ENCODE measurements around the gene CYTH1. TPM values are rescaled to one million over a fixed set of nuclear protein-coding genes. Genes with fewer than 3 reads are reported as not detected.

The CYTH1 gene
- total RNA-seq, 1 experiment from 2014 or later = 34.3 TPM

DNA sequence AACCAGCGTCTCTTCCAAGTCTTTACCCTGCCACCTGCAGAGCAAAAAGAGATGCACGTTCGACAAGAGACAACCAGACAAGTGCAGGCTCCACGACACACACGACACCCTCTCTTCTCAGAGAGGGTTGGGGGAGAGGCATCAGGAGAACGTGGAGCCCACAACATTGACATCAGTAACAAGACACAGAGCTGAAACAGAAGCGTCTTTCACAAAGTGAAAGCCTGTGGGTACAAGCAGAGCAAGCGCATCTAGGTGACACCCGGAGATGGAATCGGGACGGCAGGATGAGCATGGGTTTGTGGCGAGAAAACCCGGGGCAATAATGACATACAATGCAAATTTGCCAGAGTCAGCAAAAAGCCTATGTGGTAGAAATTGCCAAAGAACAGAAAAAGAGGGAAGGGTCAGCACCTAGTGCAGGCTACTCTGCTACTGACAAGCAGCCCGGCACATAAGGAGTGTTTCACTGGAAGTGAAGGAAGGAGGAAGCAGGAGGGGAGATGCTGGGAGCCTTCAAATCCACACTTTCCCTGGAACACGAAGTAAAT lies 89.5 kb downstream of the CYTH1 start:
- ATAC-seq (no peak), DNase-seq (ENCODE audit: low read depth, low spot score) (no peak)
- CTCF ChIA-PET = no interaction called here
- Histone ChIP-seq H3K79me2 (ENCODE audit: insufficient read depth, low read length) (no peaks in the 10 kb centered on the region), H3K27me3 (ENCODE audit: insufficient read depth, low read length) (no peaks in the 10 kb centered on the region), H3K9ac (ENCODE audit: low read length) (no peak overlapping the region), H3K4me1 (ENCODE audit: control insufficient read depth in 1 of 2, insufficient read depth in 2 of 2, low read length in 2 of 2) (no peaks in the 10 kb centered on the region), H3K9me2 (ENCODE audit: insufficient read depth) (no peaks in the 10 kb centered on the region), H3K36me3 (ENCODE audit: control insufficient read depth in 1 of 2, insufficient read depth in 2 of 2, low read length in 2 of 2) (peaks cover 10 to 11% of the 10 kb centered on the region in 2 experiments; a peak in 3 of 4 replicates), H3K27ac (ENCODE audit: low read depth, low read length) (no peak overlapping the region), H3K9me3 (ENCODE audit: control insufficient read depth in 1 of 2, insufficient read depth in 1 of 2, low read depth in 1 of 2, low read length in 2 of 2) (no peaks in the 10 kb centered on the region), H4K20me1 (ENCODE audit: insufficient read depth) (no peaks in the 10 kb centered on the region), H2AFZ (ENCODE audit: low read depth, low read length, poor library complexity, severe bottlenecking) (no peak overlapping the region), H3K4me3 (replicated peaks in 1 of 2; ENCODE audit: low read depth in 1 of 2, low read length in 2 of 2) (no peak overlapping the region), H3K4me2 (ENCODE audit: low read length) (no peak overlapping the region)
- intact Hi-C loops (cut with micrococcal nuclease) = no loop called here
- RAD21 ChIA-PET (ENCODE audit: low non-redundant PET in 1 of 2, low total read pairs in 2 of 2, uncharacterized antibody in 2 of 2, unreplicated experiment in 2 of 2) = no interaction called here
- no TSS peak for BruUV-seq (replicated peaks)
- POLR2A ChIA-PET = no interaction called here
- TF ChIP-seq ZNF274 (IDR thresholded peaks at IDR 0.05; ENCODE audit: low read depth, low read length) = no peak
- no peak for TF ChIP-seq FOSL1 (IDR thresholded peaks at IDR 0.05; ENCODE audit: low read depth)
- no peak for TF ChIP-seq EGR1 (IDR thresholded peaks at IDR 0.05; ENCODE audit: low read depth)
- TF ChIP-seq ZFX (IDR thresholded peaks at IDR 0.05) = no peak
- TF ChIP-seq YY1 (IDR thresholded peaks at IDR 0.05; ENCODE audit: extremely low read depth, insufficient replicate concordance, low read depth, low read length) = no peak
- TF ChIP-seq SP1 (IDR thresholded peaks at IDR 0.05; ENCODE audit: low read depth) = no peak
- TF ChIP-seq, protein P1, sequence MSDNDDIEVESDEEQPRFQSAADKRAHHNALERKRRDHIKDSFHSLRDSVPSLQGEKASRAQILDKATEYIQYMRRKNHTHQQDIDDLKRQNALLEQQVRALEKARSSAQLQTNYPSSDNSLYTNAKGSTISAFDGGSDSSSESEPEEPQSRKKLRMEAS (IDR thresholded peaks at IDR 0.05) = no peak
- no peak for TF ChIP-seq POLR2AphosphoS5 (IDR thresholded peaks at IDR 0.05; ENCODE audit: low read depth, low read length)
- TF ChIP-seq, protein P2, sequence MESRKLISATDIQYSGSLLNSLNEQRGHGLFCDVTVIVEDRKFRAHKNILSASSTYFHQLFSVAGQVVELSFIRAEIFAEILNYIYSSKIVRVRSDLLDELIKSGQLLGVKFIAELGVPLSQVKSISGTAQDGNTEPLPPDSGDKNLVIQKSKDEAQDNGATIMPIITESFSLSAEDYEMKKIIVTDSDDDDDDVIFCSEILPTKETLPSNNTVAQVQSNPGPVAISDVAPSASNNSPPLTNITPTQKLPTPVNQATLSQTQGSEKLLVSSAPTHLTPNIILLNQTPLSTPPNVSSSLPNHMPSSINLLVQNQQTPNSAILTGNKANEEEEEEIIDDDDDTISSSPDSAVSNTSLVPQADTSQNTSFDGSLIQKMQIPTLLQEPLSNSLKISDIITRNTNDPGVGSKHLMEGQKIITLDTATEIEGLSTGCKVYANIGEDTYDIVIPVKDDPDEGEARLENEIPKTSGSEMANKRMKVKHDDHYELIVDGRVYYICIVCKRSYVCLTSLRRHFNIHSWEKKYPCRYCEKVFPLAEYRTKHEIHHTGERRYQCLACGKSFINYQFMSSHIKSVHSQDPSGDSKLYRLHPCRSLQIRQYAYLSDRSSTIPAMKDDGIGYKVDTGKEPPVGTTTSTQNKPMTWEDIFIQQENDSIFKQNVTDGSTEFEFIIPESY (IDR thresholded peaks at IDR 0.05; ENCODE audit: extremely low read depth, insufficient replicate concordance, low read length) = no peak
- no peak for TF ChIP-seq POLR2A (IDR thresholded peaks at IDR 0.05; ENCODE audit: borderline replicate concordance, extremely low read depth, insufficient read depth, insufficient read length)

Data from HCT116 (cell line).